ENCODE results near the gene SEL1L. TPM values are rescaled to one million over a fixed set of nuclear protein-coding genes. Genes with fewer than 3 reads are reported as not detected.
"Not testable (repeated sequence)": the region's sequence is repeated elsewhere in the genome, so short reads cannot be mapped to it uniquely, and the experiment has no call there.

Gene SEL1L
- polyA plus RNA-seq, 4 donors = 60.6 to 96.0 (median 76.5) TPM

GRCh38 chr14:81533212-81533535 is 479 bp downstream of the SEL1L start:
- DNase-seq (ENCODE audit: low read depth in 4 of 4, low spot score in 3 of 4) = no peak

- DNase-seq (ENCODE audit: low read depth in 4 of 4, low spot score in 3 of 4) = no peak
Measured at GRCh38 chr14:81529391-81529790, 4.3 kb downstream of the SEL1L start.

- no peak for DNase-seq (ENCODE audit: low read depth in 4 of 4, low spot score in 3 of 4)
Measured at GRCh38 chr14:81525129-81525528, 8.5 kb downstream of the SEL1L start.

GRCh38 chr14:81523616-81524015 is 10.0 kb downstream of the SEL1L start:
- no peak for DNase-seq (ENCODE audit: low read depth in 4 of 4, low spot score in 3 of 4)

GRCh38 chr14:81523016-81523415 is 10.6 kb downstream of the SEL1L start:
- no peak for DNase-seq (ENCODE audit: low read depth in 4 of 4, low spot score in 3 of 4)

GRCh38 chr14:81521356-81521755 is 12.3 kb downstream of the SEL1L start:
- DNase-seq (ENCODE audit: low read depth in 4 of 4, low spot score in 3 of 4) = no peak

- DNase-seq (ENCODE audit: low read depth in 4 of 4, low spot score in 3 of 4) = no peak
Measured at GRCh38 chr14:81519200-81520011, 14.2 kb downstream of the SEL1L start.

- no peak for DNase-seq (ENCODE audit: low read depth in 4 of 4, low spot score in 3 of 4)
Measured at GRCh38 chr14:81517798-81518398, 15.8 kb downstream of the SEL1L start.

GRCh38 chr14:81516986-81517797 is 16.5 kb downstream of the SEL1L start:
- DNase-seq (ENCODE audit: low read depth in 4 of 4, low spot score in 3 of 4) = peak; percentile 47 to 73 (median 63)

GRCh38 chr14:81515927-81516326 is 17.7 kb downstream of the SEL1L start:
- DNase-seq (ENCODE audit: low read depth in 4 of 4, low spot score in 3 of 4) = not testable (repeated sequence)

GRCh38 chr14:81512826-81513225 is 20.8 kb downstream of the SEL1L start:
- not testable (repeated sequence) for DNase-seq (ENCODE audit: low read depth in 4 of 4, low spot score in 3 of 4)

- DNase-seq (ENCODE audit: low read depth in 4 of 4, low spot score in 3 of 4) = no peak
Measured at GRCh38 chr14:81511111-81511904, 22.3 kb downstream of the SEL1L start.

- no peak for DNase-seq (ENCODE audit: low read depth in 4 of 4, low spot score in 3 of 4)
Measured at GRCh38 chr14:81509838-81510452, 23.7 kb downstream of the SEL1L start.

- DNase-seq (ENCODE audit: low read depth in 4 of 4, low spot score in 3 of 4) = no peak
Measured at GRCh38 chr14:81509321-81509720, 24.3 kb downstream of the SEL1L start.

GRCh38 chr14:81506487-81506886 is 27.2 kb downstream of the SEL1L start:
- no peak for DNase-seq (ENCODE audit: low read depth in 4 of 4, low spot score in 3 of 4)

- DNase-seq (ENCODE audit: low read depth in 4 of 4, low spot score in 3 of 4) = no peak
Measured at GRCh38 chr14:81504864-81505263, 28.8 kb downstream of the SEL1L start.

- DNase-seq (ENCODE audit: low read depth in 4 of 4, low spot score in 3 of 4) = no peak
Measured at GRCh38 chr14:81485781-81486180, 47.9 kb downstream of the SEL1L start.

- DNase-seq (ENCODE audit: low read depth in 4 of 4, low spot score in 3 of 4) = no peak
Measured at GRCh38 chr14:81485372-81485771, 48.3 kb downstream of the SEL1L start.

GRCh38 chr14:81484120-81484519 is 49.5 kb downstream of the SEL1L start:
- DNase-seq (ENCODE audit: low read depth in 4 of 4, low spot score in 3 of 4) = no peak

- DNase-seq (ENCODE audit: low read depth in 4 of 4, low spot score in 3 of 4) = no peak
Measured at GRCh38 chr14:81480741-81481140, 52.9 kb downstream of the SEL1L start.

All from left renal pelvis (tissue), 4 donors.